Gastrocnemius medialis (tissue), 4 donors: Measurements from ENCODE around the gene SLC45A1.

ENCODE experiments used
- POLR2A ChIP-seq, 2 donors: fragments of 450-650 bp; IDR thresholded peaks; one replicate each; pipeline ENCODE4 v1.6.1; 2017; ENCODE audit warnings: antibody characterized with exemption in 2 of 2, mild to moderate bottlenecking in 2 of 2, moderate library complexity in 2 of 2
- TF ChIP-seq, protein P1 (sequence below), 5 experiments: fragments of 450-650 bp in 3 of 5; fragments of 200-600 bp in 2 of 5; sonication (generic) in 2 of 5; IDR thresholded peaks in 4 of 5; conservative IDR thresholded peaks in 1 of 5; 1 replicate in 4 of 5; 2 replicates in 1 of 5; pipeline ENCODE4 v1.5.1; 2016 to 2019; ENCODE audit warnings: antibody characterized with exemption in 5 of 5, mild to moderate bottlenecking in 3 of 5, moderate library complexity in 3 of 5

DNA sequence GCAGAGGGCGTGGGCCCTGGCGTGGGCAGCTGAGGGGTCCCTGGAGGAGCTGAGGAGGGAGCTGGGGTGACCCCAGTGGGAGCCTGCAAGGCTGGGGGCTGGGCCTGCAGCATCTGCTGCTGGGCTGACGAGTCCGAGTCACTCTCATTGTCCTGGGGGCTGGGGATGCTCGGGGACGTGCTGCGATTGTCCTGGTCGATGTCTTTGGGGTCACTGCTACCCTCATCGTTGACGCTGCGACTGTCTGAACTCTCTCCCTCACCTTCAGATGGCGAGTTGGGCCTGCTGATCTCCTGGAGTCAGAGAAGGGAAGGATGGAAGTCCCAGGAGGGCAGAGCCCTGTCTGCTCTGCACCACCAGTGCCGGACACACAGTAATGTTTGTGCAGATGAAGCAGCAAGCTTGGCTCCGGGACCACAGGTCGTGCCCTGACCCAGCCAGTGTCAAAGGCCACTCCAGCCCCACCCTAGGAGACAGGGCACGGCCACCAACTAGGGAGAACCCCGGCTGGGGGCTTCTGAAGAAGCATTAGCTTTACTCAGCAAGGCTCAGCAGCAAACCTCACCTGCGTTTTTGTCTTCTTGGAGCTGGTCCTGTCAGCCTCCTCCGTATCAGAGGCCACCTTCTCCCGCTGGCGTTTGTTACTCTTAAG, 43.4 kb downstream of the SLC45A1 start:
- TF ChIP-seq, protein P1, sequence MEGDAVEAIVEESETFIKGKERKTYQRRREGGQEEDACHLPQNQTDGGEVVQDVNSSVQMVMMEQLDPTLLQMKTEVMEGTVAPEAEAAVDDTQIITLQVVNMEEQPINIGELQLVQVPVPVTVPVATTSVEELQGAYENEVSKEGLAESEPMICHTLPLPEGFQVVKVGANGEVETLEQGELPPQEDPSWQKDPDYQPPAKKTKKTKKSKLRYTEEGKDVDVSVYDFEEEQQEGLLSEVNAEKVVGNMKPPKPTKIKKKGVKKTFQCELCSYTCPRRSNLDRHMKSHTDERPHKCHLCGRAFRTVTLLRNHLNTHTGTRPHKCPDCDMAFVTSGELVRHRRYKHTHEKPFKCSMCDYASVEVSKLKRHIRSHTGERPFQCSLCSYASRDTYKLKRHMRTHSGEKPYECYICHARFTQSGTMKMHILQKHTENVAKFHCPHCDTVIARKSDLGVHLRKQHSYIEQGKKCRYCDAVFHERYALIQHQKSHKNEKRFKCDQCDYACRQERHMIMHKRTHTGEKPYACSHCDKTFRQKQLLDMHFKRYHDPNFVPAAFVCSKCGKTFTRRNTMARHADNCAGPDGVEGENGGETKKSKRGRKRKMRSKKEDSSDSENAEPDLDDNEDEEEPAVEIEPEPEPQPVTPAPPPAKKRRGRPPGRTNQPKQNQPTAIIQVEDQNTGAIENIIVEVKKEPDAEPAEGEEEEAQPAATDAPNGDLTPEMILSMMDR (IDR thresholded peaks at IDR 0.05 in 4 of 5, conservative IDR thresholded peaks at IDR 0.05 in 1 of 5): no peak
- no peak for TF ChIP-seq POLR2A (IDR thresholded peaks at IDR 0.05)
